DOHH2 (cell line): Measurements from ENCODE around the gene NCKAP5.

ENCODE experiments used
- EZH2phosphoT487 ChIP-seq: fragments of 200-600 bp; sonication (generic); IDR thresholded peaks from 2 replicates; pipeline ENCODE4 v1.6.1; 2017; ENCODE audit warnings: borderline replicate concordance, mild to moderate bottlenecking, antibody characterized with exemption, low read length, moderate library complexity, mixed read lengths
- TF ChIP-seq, protein P1 (sequence below): fragments of 200-600 bp; sonication (generic); IDR thresholded peaks from one replicate; pipeline ENCODE4 v1.5.1; 2014; ENCODE audit warnings: antibody characterized with exemption, mild to moderate bottlenecking, low read depth, low read length; ENCODE audit not compliant: poor library complexity, severe bottlenecking

DNA sequence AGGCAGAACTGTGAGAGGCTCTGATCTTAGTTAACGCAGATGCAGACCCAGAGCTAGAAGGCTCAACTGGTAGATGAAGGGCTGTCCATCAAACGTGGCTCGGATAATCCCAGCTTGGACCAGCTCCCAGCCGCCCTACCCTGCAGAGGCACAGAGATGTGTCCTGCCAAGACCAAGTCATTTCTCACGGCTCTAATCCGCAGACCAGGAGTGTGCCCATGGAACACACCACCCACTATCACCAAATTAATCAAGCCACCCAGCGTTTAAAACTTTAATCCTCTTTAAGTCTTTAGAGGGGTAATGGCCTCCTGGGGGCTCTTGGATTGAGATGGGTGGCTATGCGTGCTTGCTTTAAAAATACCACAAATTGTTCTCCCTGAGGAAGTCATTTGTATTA, 915.8 kb downstream of the NCKAP5 start:
- TF ChIP-seq, protein P1, sequence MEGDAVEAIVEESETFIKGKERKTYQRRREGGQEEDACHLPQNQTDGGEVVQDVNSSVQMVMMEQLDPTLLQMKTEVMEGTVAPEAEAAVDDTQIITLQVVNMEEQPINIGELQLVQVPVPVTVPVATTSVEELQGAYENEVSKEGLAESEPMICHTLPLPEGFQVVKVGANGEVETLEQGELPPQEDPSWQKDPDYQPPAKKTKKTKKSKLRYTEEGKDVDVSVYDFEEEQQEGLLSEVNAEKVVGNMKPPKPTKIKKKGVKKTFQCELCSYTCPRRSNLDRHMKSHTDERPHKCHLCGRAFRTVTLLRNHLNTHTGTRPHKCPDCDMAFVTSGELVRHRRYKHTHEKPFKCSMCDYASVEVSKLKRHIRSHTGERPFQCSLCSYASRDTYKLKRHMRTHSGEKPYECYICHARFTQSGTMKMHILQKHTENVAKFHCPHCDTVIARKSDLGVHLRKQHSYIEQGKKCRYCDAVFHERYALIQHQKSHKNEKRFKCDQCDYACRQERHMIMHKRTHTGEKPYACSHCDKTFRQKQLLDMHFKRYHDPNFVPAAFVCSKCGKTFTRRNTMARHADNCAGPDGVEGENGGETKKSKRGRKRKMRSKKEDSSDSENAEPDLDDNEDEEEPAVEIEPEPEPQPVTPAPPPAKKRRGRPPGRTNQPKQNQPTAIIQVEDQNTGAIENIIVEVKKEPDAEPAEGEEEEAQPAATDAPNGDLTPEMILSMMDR = no peak
- no peak for TF ChIP-seq EZH2phosphoT487
